ENCODE data around the gene SFMBT1. TPM values are rescaled to one million over a fixed set of nuclear protein-coding genes. Genes with fewer than 3 reads are reported as not detected.

Gene SFMBT1
- total and polyA plus RNA-seq, 2 of the 4 experiments (the other 2 are of a cell fraction) = 1.0 to 1.8 TPM

GRCh38 chr3:53078656-53079055 lies 32.8 kb upstream of the SFMBT1 start:
- Histone ChIP-seq H3K23ac (ENCODE audit: low read depth, low read length) (no peak overlapping the region), H3K56ac (ENCODE audit: extremely low read depth, insufficient read depth, low read length) (no peak overlapping the region), H3K9ac (ENCODE audit: low read depth, low read length) (no peak overlapping the region), H3K27ac (ENCODE audit: insufficient read depth, low read length) (no peak overlapping the region), H2AK5ac (ENCODE audit: low read depth, low read length) (no peak overlapping the region), H4K5ac (ENCODE audit: low read depth, low read length) (no peak overlapping the region), H3K4ac (ENCODE audit: low read depth, low read length) (no peak overlapping the region), H3K9me1 (ENCODE audit: insufficient read depth, low read length) (no peaks in the 10 kb centered on the region), H3K79me1 (ENCODE audit: low read depth in 1 of 2, low read length in 2 of 2) (no peaks in the 10 kb centered on the region), H3K36me3 (ENCODE audit: control insufficient read depth, insufficient read depth, low read length) (no peaks in the 10 kb centered on the region), H3K14ac (replicated peaks; ENCODE audit: low read depth, low read length) (no peak overlapping the region), H2BK5ac (ENCODE audit: low read depth, low read length, poor library complexity, severe bottlenecking) (no peak overlapping the region), H3K4me1 (ENCODE audit: control insufficient read depth, insufficient read depth, low read length) (peaks cover 1% of the 10 kb centered on the region; the same call in 1 of the 2 replicates), H4K8ac (ENCODE audit: low read depth in 2 of 2, low read length in 2 of 2) (no peak overlapping the region), H3K4me2 (ENCODE audit: low read depth, low read length) (no peak overlapping the region), H2BK120ac (ENCODE audit: low read depth, low read length) (no peak overlapping the region), H4K20me1 (ENCODE audit: insufficient read depth, low read length) (no peaks in the 10 kb centered on the region), H3K27me3 (ENCODE audit: control insufficient read depth, insufficient read depth, low read length) (no peaks in the 10 kb centered on the region), H2AK9ac (replicated peaks; ENCODE audit: low read depth, low read length, poor library complexity) (no peak overlapping the region), H2BK15ac (ENCODE audit: low read depth, low read length) (no peak overlapping the region), H3K18ac (ENCODE audit: low read depth, low read length) (no peak overlapping the region), H2BK20ac (ENCODE audit: low read depth, low read length) (no peak overlapping the region), H3K9me3 (ENCODE audit: control insufficient read depth, insufficient read depth, low read length) (no peaks in the 10 kb centered on the region), H4K91ac (ENCODE audit: insufficient read depth, low read depth, low read length) (no peak overlapping the region), H2AFZ (replicated peaks; ENCODE audit: low read length, poor library complexity) (no peak overlapping the region), H3K4me3 (ENCODE audit: insufficient read depth, low read depth, low read length) (no peak overlapping the region)
- POLR2A ChIA-PET (ENCODE audit: unreplicated experiment) = no interaction called here
- no peak for DNase-seq
- BruUV-seq (replicated peaks) = no TSS peak
- intact Hi-C loops (cut with micrococcal nuclease) = no loop called here
- dilution Hi-C loops (cut with HindIII; ENCODE audit: low sequenced_read_pairs, unreplicated experiment) = no loop called here
- TF ChIP-seq RAD21 (IDR thresholded peaks at IDR 0.05; ENCODE audit: low read length) = no peak
- TF ChIP-seq USF2 (IDR thresholded peaks at IDR 0.05; ENCODE audit: low read depth, low read length) = no peak
- no peak for TF ChIP-seq MAFK (IDR thresholded peaks at IDR 0.05; ENCODE audit: low read depth, low read length)
- no peak for TF ChIP-seq MAZ (IDR thresholded peaks at IDR 0.05; ENCODE audit: borderline replicate concordance, low read depth, low read length)
- no peak for TF ChIP-seq POLR2A (IDR thresholded peaks at IDR 0.05; ENCODE audit: low read depth, low read length)
- no peak for TF ChIP-seq RCOR1 (IDR thresholded peaks at IDR 0.05; ENCODE audit: insufficient replicate concordance, low read length)
- no peak for TF ChIP-seq ELK1 (IDR thresholded peaks at IDR 0.05; ENCODE audit: borderline replicate concordance, low read depth, low read length)
- TF ChIP-seq FOS (IDR thresholded peaks at IDR 0.05; ENCODE audit: low read depth, low read length) = no peak
- TF ChIP-seq BHLHE40 (IDR thresholded peaks at IDR 0.05; ENCODE audit: low read depth, low read length) = no peak
- no peak for TF ChIP-seq CEBPB (IDR thresholded peaks at IDR 0.05; ENCODE audit: low read depth, low read length)
- TF ChIP-seq CHD1 (IDR thresholded peaks at IDR 0.05; ENCODE audit: low read depth, low read length) = no peak
- TF ChIP-seq NFE2L2 (IDR thresholded peaks at IDR 0.05; ENCODE audit: low read depth, low read length) = no peak
- TF ChIP-seq MXI1 (IDR thresholded peaks at IDR 0.05; ENCODE audit: borderline replicate concordance, low read depth, low read length) = no peak
- TF ChIP-seq SMC3 (IDR thresholded peaks at IDR 0.05; ENCODE audit: low read depth, low read length) = no peak
- no peak for TF ChIP-seq CTCF (conservative IDR thresholded peaks at IDR 0.05; ENCODE audit: low read depth, low read length)
- no peak for TF ChIP-seq RFX5 (IDR thresholded peaks at IDR 0.05; ENCODE audit: low read depth, low read length)
- CTCF ChIA-PET = no interaction called here
- in situ Hi-C loops (cut with MboI; ENCODE audit: low sequenced_read_pairs) = loop anchor here (10.0 kb wide), 1 partner anchor 334 kb away; no protein-coding TSS in a partner anchor
- WGBS, 2 experiments (ENCODE audit: extremely low coverage in 2 of 2, insufficient read length in 1 of 2) = 92% methylated on average over 2 of the region's 3 CpGs; no CpG with 5 or more reads in 1 of the 2 experiments
- no peak for ATAC-seq (ENCODE audit: low read depth)

Measured in IMR-90 (cell line).